Measurements from ENCODE around the gene SYNDIG1.

The SYNDIG1 gene
- long read RNA-seq: 0 reads

DNA sequence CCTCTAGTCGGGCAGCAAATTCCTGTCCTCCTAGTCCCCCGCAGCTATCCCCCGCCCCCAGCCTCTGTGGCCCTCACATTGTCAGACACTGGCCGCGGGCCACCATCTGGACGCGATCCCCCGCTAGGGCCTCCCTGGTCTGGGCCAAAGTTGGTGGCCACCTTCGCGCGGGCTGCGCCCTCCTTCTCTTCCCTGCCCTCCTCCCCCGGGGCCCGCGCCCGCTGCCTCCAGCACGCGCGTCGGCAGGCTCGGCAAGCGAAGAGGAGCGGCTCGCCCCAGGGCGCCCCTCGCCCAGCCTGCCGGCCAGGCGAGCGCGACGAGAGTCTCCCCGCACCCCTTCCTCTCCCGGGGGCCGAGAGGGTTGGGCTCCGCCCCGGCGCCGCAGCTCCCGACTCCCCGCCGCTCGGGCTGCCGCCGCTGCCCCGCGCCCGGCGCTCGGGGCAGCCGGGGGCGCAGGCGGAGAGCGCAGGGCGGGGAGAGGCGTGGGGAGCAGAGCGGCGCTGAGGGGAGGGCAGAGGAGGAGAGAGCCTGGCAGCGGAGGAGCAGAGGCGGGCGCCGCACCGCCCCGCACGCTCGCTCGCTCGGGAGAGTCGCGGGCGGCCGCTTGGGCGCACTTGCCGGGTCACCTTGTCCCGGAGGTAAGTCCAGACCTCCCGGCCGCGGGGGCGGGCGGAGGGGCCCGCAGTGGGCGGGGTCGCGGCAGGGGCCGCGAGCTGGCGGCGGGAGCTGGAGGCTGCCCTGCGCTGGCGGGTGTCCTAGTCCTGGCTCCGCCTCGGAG, at the start of gene SYNDIG1:
Gene SYNDIG1, plus strand, starts transcription at position 514 of the 778 bp plus-strand sequence. CDS start 73,469 bp downstream, outside the sequence.
- no peak within 1 kb of the TSS for H3K27ac ChIP-seq (replicated peaks)
- DNase-seq (ENCODE audit: low read depth in 1 of 2, low spot score in 1 of 2): no peak

GRCh38 chr20:24419786-24420185, 49.6 kb upstream of the SYNDIG1 start:
- TF ChIP-seq CTCF (IDR thresholded peaks at IDR 0.05; ENCODE audit: insufficient read depth, low read length): no peak
- no peak for TF ChIP-seq SPI1 (IDR thresholded peaks at IDR 0.05; ENCODE audit: borderline replicate concordance, low read depth)
- TF ChIP-seq, protein P1, sequence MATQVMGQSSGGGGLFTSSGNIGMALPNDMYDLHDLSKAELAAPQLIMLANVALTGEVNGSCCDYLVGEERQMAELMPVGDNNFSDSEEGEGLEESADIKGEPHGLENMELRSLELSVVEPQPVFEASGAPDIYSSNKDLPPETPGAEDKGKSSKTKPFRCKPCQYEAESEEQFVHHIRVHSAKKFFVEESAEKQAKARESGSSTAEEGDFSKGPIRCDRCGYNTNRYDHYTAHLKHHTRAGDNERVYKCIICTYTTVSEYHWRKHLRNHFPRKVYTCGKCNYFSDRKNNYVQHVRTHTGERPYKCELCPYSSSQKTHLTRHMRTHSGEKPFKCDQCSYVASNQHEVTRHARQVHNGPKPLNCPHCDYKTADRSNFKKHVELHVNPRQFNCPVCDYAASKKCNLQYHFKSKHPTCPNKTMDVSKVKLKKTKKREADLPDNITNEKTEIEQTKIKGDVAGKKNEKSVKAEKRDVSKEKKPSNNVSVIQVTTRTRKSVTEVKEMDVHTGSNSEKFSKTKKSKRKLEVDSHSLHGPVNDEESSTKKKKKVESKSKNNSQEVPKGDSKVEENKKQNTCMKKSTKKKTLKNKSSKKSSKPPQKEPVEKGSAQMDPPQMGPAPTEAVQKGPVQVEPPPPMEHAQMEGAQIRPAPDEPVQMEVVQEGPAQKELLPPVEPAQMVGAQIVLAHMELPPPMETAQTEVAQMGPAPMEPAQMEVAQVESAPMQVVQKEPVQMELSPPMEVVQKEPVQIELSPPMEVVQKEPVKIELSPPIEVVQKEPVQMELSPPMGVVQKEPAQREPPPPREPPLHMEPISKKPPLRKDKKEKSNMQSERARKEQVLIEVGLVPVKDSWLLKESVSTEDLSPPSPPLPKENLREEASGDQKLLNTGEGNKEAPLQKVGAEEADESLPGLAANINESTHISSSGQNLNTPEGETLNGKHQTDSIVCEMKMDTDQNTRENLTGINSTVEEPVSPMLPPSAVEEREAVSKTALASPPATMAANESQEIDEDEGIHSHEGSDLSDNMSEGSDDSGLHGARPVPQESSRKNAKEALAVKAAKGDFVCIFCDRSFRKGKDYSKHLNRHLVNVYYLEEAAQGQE (IDR thresholded peaks at IDR 0.05; ENCODE audit: insufficient replicate concordance, low read depth): no peak
- Histone ChIP-seq H3K27ac (replicated peaks) (no peak overlapping the region), H3K4me3 (replicated peaks; ENCODE audit: insufficient read depth, low read length) (no peak overlapping the region), H3K27me3 (ENCODE audit: insufficient read depth, poor library complexity, severe bottlenecking) (no peaks in the 10 kb centered on the region)
- no peak for DNase-seq (ENCODE audit: low read depth in 1 of 2, low spot score in 1 of 2)

More for the DNA sequence above, at the start of gene SYNDIG1:
- Histone ChIP-seq H3K27me3 (ENCODE audit: insufficient read depth, poor library complexity, severe bottlenecking) (peaks cover 42% of the 10 kb centered on the region), H3K4me3 (replicated peaks; ENCODE audit: insufficient read depth, low read length) (no peak within 1 kb of the TSS)
- TF ChIP-seq, protein P1 (IDR thresholded peaks at IDR 0.05; ENCODE audit: insufficient replicate concordance, low read depth): no peak
- TF ChIP-seq GABPA (IDR thresholded peaks at IDR 0.05; ENCODE audit: low read depth): no peak
- TF ChIP-seq CTCF (IDR thresholded peaks at IDR 0.05; ENCODE audit: insufficient read depth, low read length): no peak
- TF ChIP-seq SPI1 (IDR thresholded peaks at IDR 0.05; ENCODE audit: borderline replicate concordance, low read depth): no peak
- TF ChIP-seq POLR2AphosphoS5 (IDR thresholded peaks at IDR 0.05; ENCODE audit: low read depth): no peak

DNA sequence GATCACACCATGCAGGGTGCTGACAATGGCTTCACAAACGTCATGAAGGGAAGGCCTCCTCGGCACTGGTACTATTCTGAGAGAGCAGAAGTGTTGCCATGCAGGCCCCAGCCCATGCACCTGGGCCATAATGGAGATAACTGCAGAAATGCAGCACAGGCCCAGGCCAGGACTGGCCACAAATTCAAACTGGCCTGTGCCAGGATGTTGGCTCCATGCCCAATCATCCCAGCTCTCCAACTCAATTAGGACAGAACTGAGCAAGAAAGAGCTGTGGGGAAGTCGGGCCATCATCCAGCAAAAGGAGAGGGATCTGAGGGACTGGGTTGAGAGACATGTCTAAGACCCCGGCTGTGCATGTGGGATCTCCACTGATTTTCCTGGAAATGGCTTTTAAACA, 48.9 kb upstream of the SYNDIG1 start:
- Histone ChIP-seq H3K27me3 (ENCODE audit: insufficient read depth, poor library complexity, severe bottlenecking) (no peaks in the 10 kb centered on the region), H3K27ac (replicated peaks) (no peak overlapping the region), H3K4me3 (replicated peaks; ENCODE audit: insufficient read depth, low read length) (no peak overlapping the region)
- TF ChIP-seq GABPA (IDR thresholded peaks at IDR 0.05; ENCODE audit: low read depth): no peak
- TF ChIP-seq SPI1 (IDR thresholded peaks at IDR 0.05; ENCODE audit: borderline replicate concordance, low read depth): no peak
- no peak for TF ChIP-seq POLR2AphosphoS5 (IDR thresholded peaks at IDR 0.05; ENCODE audit: low read depth)
- TF ChIP-seq CTCF (IDR thresholded peaks at IDR 0.05; ENCODE audit: insufficient read depth, low read length): no peak
- TF ChIP-seq, protein P1 (IDR thresholded peaks at IDR 0.05; ENCODE audit: insufficient replicate concordance, low read depth): no peak
- DNase-seq (ENCODE audit: low read depth in 1 of 2, low spot score in 1 of 2): no peak
